HuH-7.5 (cell line): ENCODE measurements around the gene TANC1.

ENCODE experiments used
- DNase-seq: peaks from one replicate; pipeline ENCODE4 v3.0.0; 2011; ENCODE audit warnings: low spot score

Gene TANC1

GRCh38 chr2:159267921-159268320, 299.5 kb downstream of the TANC1 start:
- no peak for DNase-seq

- DNase-seq = no peak
Measured at GRCh38 chr2:159270744-159271379, 302.4 kb downstream of the TANC1 start.

- DNase-seq = no peak
Measured at GRCh38 chr2:159272156-159272555, 303.7 kb downstream of the TANC1 start.

- no peak for DNase-seq
Measured at GRCh38 chr2:159275111-159275510, 306.7 kb downstream of the TANC1 start.

GRCh38 chr2:159279700-159280099, 311.3 kb downstream of the TANC1 start:
- DNase-seq = no peak

GRCh38 chr2:159281002-159281401, 312.6 kb downstream of the TANC1 start:
- DNase-seq = no peak
